ENCODE measurements around the gene SLC29A4. TPM values are rescaled to one million over a fixed set of nuclear protein-coding genes. Genes with fewer than 3 reads are reported as not detected.

Gene SLC29A4
- polyA plus RNA-seq (2012; rRNA removed), result 11.2 and 12.3 TPM in 2 replicates
- 4.4 and 8.9 TPM in 2 replicates for polyA plus RNA-seq (2012; cell fraction: cytosol; rRNA removed)
- polyA plus RNA-seq (2012; cell fraction: nucleus; rRNA removed), result 18.5 and 19.4 TPM in 2 replicates

GRCh38 chr7:5282543-5283316 lies at the start of gene SLC29A4:
Gene SLC29A4, plus strand, starts transcription at chr7:5282943. Its CDS starts 4,874 bp downstream, at chr7:5287817.
- Histone ChIP-seq H3K4me2 (peak within 1 kb of the TSS; percentile 98), H4K20me1 (ENCODE audit: insufficient read depth) (0 out of 2 replicates have a peak, but pooled peaks cover 3% of the 10 kb centered on the region), H3K36me3 (replicated peaks in 1 of 2; ENCODE audit: control insufficient read depth in 1 of 2, insufficient read depth in 2 of 2, low read length in 1 of 2) (no peaks in the 10 kb centered on the region), H3K27ac (ENCODE audit: low read depth in 2 of 2, low read length in 1 of 2) (peak within 1 kb of the TSS in 1 of 2 experiments; percentile 87; a peak in 2 of 4 replicates), H2AFZ (ENCODE audit: low read depth) (no peak within 1 kb of the TSS), H3K79me2 (ENCODE audit: insufficient read depth) (no peaks in the 10 kb centered on the region), H3K9ac (peak within 1 kb of the TSS; percentile 65), H3K27me3 (ENCODE audit: insufficient read depth) (no peaks in the 10 kb centered on the region), H3K4me3 (ENCODE audit: low read depth in 2 of 2, low read length in 1 of 2) (peak within 1 kb of the TSS; percentile 63 to 66), H3K4me1 (ENCODE audit: control insufficient read depth in 1 of 2, insufficient read depth in 2 of 2, low read depth in 1 of 2, low read length in 1 of 2) (peaks cover 4 to 16% of the 10 kb centered on the region in 2 experiments; a peak in 1 of 4 replicates), H3K9me2 (no peaks in the 10 kb centered on the region), H3K9me3 (no peaks in the 10 kb centered on the region), H3F3A (replicated peaks; ENCODE audit: insufficient read depth) (peaks cover 22% of the 10 kb centered on the region)
- 4% methylated on average over 15 of the region's 69 CpGs for WGBS (ENCODE audit: low lambda C conversion rate)
- DNase-seq, result peak; percentile 87
- POLR2A ChIA-PET, result interaction anchor here (3.3 kb wide), 1 partner anchor 42 kb away, joined by 25 read pairs; no protein-coding TSS in a partner anchor
- TF ChIP-seq MXI1 (IDR thresholded peaks at IDR 0.05; ENCODE audit: low read depth, low read length) (0 out of 2 replicates have a peak, but pooled peaks have one; percentile 20), TEAD4 (IDR thresholded peaks at IDR 0.05; ENCODE audit: borderline replicate concordance, insufficient read depth) (no peak)
- CTCF ChIA-PET, result interaction anchor here (7.3 kb wide), 1 partner anchor 42 kb away, joined by 113 read pairs; no protein-coding TSS in a partner anchor

DNA sequence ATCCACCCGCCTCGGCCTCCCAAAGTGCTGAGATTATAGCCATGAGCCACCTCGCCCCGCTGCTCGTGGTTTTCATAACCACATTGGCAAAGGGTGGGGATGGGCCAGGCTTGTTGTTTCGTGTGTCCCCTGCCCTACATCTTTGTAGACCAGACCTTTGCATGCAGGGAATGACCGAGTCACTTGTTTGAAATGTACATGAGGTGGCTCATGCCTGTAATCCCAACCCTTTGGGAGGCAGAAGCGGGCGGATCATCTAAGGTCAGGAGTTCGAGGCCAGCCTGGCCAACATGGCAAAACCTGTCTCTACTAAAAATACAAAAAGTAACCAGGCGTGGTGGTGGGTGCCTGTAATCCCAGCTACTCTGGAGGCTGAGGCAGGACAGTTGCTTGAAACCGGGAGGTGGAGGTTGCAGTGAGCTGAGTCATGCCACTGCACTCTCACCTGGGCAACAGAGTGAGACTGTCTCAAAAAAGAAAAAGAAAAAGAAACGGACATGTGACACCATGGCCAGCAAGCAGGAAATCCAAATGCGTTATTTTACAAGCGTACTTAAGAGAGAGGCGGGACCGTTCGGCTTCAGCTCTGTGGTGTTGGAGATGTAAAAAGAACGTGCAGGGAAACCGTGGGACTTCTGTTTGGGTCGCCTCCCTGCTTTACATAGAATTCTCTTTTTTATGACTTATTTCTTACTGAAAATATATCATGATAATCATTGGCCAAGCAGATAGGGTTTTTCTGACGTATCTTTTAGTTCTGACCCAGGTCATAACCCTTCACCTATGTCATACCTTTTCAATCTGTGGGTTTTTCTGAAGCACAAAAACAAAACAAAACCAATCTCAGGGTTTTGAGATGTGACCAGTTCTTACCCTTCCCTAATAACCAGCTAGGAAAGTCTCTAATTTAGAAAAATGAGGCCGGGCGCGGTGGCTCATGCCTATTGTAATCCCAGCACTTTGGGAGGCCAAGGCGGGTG lies 47.6 kb upstream of the SLC29A4 start:
- Histone ChIP-seq H3F3A (replicated peaks; ENCODE audit: insufficient read depth) (no peaks in the 10 kb centered on the region), H3K27me3 (ENCODE audit: insufficient read depth) (no peaks in the 10 kb centered on the region), H2AFZ (ENCODE audit: low read depth) (no peak overlapping the region), H3K4me2 (no peak overlapping the region), H3K9me2 (no peaks in the 10 kb centered on the region), H3K27ac (ENCODE audit: low read depth in 2 of 2, low read length in 1 of 2) (no peak overlapping the region), H3K9me3 (no peaks in the 10 kb centered on the region), H3K9ac (no peak overlapping the region), H3K4me3 (ENCODE audit: low read depth in 2 of 2, low read length in 1 of 2) (no peak overlapping the region), H3K36me3 (replicated peaks in 1 of 2; ENCODE audit: control insufficient read depth in 1 of 2, insufficient read depth in 2 of 2, low read length in 1 of 2) (peaks cover 18 to 24% of the 10 kb centered on the region in 2 experiments), H3K4me1 (ENCODE audit: control insufficient read depth in 1 of 2, insufficient read depth in 2 of 2, low read depth in 1 of 2, low read length in 1 of 2) (peaks cover 0 to 2% of the 10 kb centered on the region in 2 experiments; a peak in 1 of 4 replicates), H3K79me2 (ENCODE audit: insufficient read depth) (no peaks in the 10 kb centered on the region), H4K20me1 (ENCODE audit: insufficient read depth) (no peaks in the 10 kb centered on the region)
- ChIA-PET CTCF (interaction anchor here (0.6 to 2.4 kb wide), 6 partner anchors 15 to 216 kb away, joined by 3 to 7 read pairs (median 4); no protein-coding TSS in a partner anchor), POLR2A (interaction anchor here (1.2 kb wide), 1 partner anchor 15 kb away, joined by 3 read pairs; no protein-coding TSS in a partner anchor)
- WGBS (ENCODE audit: low lambda C conversion rate), result 93% methylated on average over 26 of the region's 26 CpGs
- no peak for TF ChIP-seq CTCF (IDR thresholded peaks at IDR 0.05)
- TF ChIP-seq, protein P1, sequence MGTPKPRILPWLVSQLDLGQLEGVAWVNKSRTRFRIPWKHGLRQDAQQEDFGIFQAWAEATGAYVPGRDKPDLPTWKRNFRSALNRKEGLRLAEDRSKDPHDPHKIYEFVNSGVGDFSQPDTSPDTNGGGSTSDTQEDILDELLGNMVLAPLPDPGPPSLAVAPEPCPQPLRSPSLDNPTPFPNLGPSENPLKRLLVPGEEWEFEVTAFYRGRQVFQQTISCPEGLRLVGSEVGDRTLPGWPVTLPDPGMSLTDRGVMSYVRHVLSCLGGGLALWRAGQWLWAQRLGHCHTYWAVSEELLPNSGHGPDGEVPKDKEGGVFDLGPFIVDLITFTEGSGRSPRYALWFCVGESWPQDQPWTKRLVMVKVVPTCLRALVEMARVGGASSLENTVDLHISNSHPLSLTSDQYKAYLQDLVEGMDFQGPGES (IDR thresholded peaks at IDR 0.05; ENCODE audit: low read depth, low read length), result no peak
- TF ChIP-seq, protein P2, sequence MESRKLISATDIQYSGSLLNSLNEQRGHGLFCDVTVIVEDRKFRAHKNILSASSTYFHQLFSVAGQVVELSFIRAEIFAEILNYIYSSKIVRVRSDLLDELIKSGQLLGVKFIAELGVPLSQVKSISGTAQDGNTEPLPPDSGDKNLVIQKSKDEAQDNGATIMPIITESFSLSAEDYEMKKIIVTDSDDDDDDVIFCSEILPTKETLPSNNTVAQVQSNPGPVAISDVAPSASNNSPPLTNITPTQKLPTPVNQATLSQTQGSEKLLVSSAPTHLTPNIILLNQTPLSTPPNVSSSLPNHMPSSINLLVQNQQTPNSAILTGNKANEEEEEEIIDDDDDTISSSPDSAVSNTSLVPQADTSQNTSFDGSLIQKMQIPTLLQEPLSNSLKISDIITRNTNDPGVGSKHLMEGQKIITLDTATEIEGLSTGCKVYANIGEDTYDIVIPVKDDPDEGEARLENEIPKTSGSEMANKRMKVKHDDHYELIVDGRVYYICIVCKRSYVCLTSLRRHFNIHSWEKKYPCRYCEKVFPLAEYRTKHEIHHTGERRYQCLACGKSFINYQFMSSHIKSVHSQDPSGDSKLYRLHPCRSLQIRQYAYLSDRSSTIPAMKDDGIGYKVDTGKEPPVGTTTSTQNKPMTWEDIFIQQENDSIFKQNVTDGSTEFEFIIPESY (IDR thresholded peaks at IDR 0.05; ENCODE audit: borderline replicate concordance, low read depth), result no peak
- no peak for TF ChIP-seq CHD2 (IDR thresholded peaks at IDR 0.05; ENCODE audit: low read length, partially characterized antibody)
- no peak for TF ChIP-seq FOXM1 (IDR thresholded peaks at IDR 0.05; ENCODE audit: low read depth)
- TF ChIP-seq RFX5 (IDR thresholded peaks at IDR 0.05; ENCODE audit: low read length), result no peak
- TF ChIP-seq GABPA (IDR thresholded peaks at IDR 0.05; ENCODE audit: low read depth), result no peak
- no peak for TF ChIP-seq FOXJ3 (CRISPR knock-in tag; IDR thresholded peaks at IDR 0.05)
- TF ChIP-seq SMC3 (IDR thresholded peaks at IDR 0.05; ENCODE audit: low read depth, low read length), result no peak
- no peak for TF ChIP-seq RCOR1 (IDR thresholded peaks at IDR 0.05; ENCODE audit: low read length)
- DNase-seq, result no peak
